ENCODE results near the gene TTC7B. TPM values are rescaled to one million over a fixed set of nuclear protein-coding genes. Genes with fewer than 3 reads are reported as not detected.

The TTC7B gene
- total RNA-seq, 1 experiment from 2014 or later: 70.6 TPM

DNA sequence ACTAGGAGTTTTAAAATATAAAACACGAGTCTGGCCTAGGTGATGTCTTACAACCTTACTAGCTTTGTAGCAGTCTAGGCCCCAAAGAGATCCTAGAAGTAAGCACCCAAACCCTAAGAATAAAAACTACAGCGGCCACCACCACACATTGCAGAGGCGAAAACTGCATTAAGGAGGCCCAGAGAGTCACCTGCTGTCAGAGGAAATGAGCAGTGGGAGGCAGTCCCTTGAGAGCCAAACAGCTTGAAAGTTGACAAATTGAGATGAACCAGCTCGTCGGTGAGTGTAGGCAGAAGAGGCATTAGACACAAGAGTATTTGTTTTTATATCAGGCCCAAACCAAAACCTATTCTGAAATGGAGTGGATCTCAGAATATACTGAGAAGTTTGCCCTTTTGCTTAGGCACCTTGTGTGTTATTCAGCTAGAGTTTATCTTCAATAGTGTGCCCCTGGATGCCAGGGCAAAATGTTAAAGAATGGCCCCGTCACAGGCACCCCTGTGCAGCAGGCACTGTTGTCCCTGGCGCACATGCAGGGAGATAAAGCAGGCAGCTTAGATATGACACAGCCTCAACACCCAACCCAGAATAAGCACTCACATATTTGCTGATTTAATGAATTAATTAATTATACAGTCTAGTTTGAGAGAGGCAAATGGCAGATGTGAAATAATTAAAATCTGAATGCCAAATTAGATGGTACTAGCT lies 56.7 kb downstream of the TTC7B start:
- H4K20me1 ChIP-seq (ENCODE audit: insufficient read depth): no peaks in the 10 kb centered on the region
- peaks cover 10 to 15% of the 10 kb centered on the region in 2 experiments; a peak in 3 of 4 replicates for H3K4me1 ChIP-seq (ENCODE audit: control insufficient read depth in 1 of 2, insufficient read depth in 2 of 2, low read length in 2 of 2)
- no peak overlapping the region for H3K9ac ChIP-seq (ENCODE audit: low read length)
- TF ChIP-seq ATF3 (IDR thresholded peaks at IDR 0.05) (no peak), ZNF274 (IDR thresholded peaks at IDR 0.05; ENCODE audit: low read depth, low read length) (no peak), EZH2 (IDR thresholded peaks at IDR 0.05) (no peak), POLR2A (IDR thresholded peaks at IDR 0.05; ENCODE audit: borderline replicate concordance, extremely low read depth, insufficient read depth, insufficient read length) (no peak), TCF7L2 (IDR thresholded peaks at IDR 0.05; ENCODE audit: borderline replicate concordance, extremely low read depth, insufficient read depth, insufficient read length) (no peak), CBX3 (IDR thresholded peaks at IDR 0.05; ENCODE audit: low read depth) (no peak), CEBPB (IDR thresholded peaks at IDR 0.05; ENCODE audit: low read depth) (no peak), EZH2phosphoT487 (IDR thresholded peaks at IDR 0.05; ENCODE audit: borderline replicate concordance) (no peak), EGR1 (IDR thresholded peaks at IDR 0.05; ENCODE audit: low read depth) (no peak), ZFX (IDR thresholded peaks at IDR 0.05) (no peak), FOSL1 (IDR thresholded peaks at IDR 0.05; ENCODE audit: low read depth) (no peak), SP1 (IDR thresholded peaks at IDR 0.05; ENCODE audit: low read depth) (no peak), YY1 (IDR thresholded peaks at IDR 0.05; ENCODE audit: extremely low read depth, insufficient replicate concordance, low read depth, low read length) (no peak), RAD21 (IDR thresholded peaks at IDR 0.05; ENCODE audit: low read depth) (no peak)
- TF ChIP-seq, protein P1, sequence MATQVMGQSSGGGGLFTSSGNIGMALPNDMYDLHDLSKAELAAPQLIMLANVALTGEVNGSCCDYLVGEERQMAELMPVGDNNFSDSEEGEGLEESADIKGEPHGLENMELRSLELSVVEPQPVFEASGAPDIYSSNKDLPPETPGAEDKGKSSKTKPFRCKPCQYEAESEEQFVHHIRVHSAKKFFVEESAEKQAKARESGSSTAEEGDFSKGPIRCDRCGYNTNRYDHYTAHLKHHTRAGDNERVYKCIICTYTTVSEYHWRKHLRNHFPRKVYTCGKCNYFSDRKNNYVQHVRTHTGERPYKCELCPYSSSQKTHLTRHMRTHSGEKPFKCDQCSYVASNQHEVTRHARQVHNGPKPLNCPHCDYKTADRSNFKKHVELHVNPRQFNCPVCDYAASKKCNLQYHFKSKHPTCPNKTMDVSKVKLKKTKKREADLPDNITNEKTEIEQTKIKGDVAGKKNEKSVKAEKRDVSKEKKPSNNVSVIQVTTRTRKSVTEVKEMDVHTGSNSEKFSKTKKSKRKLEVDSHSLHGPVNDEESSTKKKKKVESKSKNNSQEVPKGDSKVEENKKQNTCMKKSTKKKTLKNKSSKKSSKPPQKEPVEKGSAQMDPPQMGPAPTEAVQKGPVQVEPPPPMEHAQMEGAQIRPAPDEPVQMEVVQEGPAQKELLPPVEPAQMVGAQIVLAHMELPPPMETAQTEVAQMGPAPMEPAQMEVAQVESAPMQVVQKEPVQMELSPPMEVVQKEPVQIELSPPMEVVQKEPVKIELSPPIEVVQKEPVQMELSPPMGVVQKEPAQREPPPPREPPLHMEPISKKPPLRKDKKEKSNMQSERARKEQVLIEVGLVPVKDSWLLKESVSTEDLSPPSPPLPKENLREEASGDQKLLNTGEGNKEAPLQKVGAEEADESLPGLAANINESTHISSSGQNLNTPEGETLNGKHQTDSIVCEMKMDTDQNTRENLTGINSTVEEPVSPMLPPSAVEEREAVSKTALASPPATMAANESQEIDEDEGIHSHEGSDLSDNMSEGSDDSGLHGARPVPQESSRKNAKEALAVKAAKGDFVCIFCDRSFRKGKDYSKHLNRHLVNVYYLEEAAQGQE (IDR thresholded peaks at IDR 0.05; ENCODE audit: low read depth): no peak
- DNase-seq (ENCODE audit: low read depth, low spot score): no peak
- H3K36me3 ChIP-seq (ENCODE audit: control insufficient read depth in 1 of 2, insufficient read depth in 2 of 2, low read length in 2 of 2): no peaks in the 10 kb centered on the region
- ChIA-PET CTCF (interaction anchor here (0.9 to 3.9 kb wide), 12 partner anchors 9 to 820 kb away, joined by 3 to 32 read pairs (median 4); partner anchors contain the start of gene EFCAB11), RAD21 (ENCODE audit: low non-redundant PET in 1 of 2, low total read pairs in 2 of 2, uncharacterized antibody in 2 of 2, unreplicated experiment in 2 of 2) (no interaction called here), POLR2A (no interaction called here)
- peak overlapping the region; percentile 76; the same call in 1 of the 2 replicates for H3K4me2 ChIP-seq (ENCODE audit: low read length)
- no TSS peak for BruUV-seq (replicated peaks)
- H3K9me3 ChIP-seq (ENCODE audit: control insufficient read depth in 1 of 2, insufficient read depth in 1 of 2, low read depth in 1 of 2, low read length in 2 of 2): peaks cover 7 to 11% of the 10 kb centered on the region in 2 experiments; a peak in 2 of 4 replicates
- H3K4me3 ChIP-seq (replicated peaks in 1 of 2; ENCODE audit: low read depth in 1 of 2, low read length in 2 of 2): no peak overlapping the region
- H3K9me2 ChIP-seq (ENCODE audit: insufficient read depth): no peaks in the 10 kb centered on the region
- no peak overlapping the region for H2AFZ ChIP-seq (ENCODE audit: low read depth, low read length, poor library complexity, severe bottlenecking)
- H3K27ac ChIP-seq (ENCODE audit: low read depth, low read length): no peak overlapping the region
- no peaks in the 10 kb centered on the region for H3K79me2 ChIP-seq (ENCODE audit: insufficient read depth, low read length)
- no peaks in the 10 kb centered on the region for H3K27me3 ChIP-seq (ENCODE audit: insufficient read depth, low read length)
- no peak for ATAC-seq
- intact Hi-C loops (cut with micrococcal nuclease): loop anchor here (1.0 to 10.0 kb wide), 3 partner anchors 360 to 455 kb away; partner anchors contain the start of gene NRDE2
